B cell (primary cell): ENCODE data around the gene MRRF. TPM values are rescaled to one million over a fixed set of nuclear protein-coding genes. Genes with fewer than 3 reads are reported as not detected.

Source experiments
- ATAC-seq: fragments of 200-7000 bp; cut with Tn5 transposase; one replicate; pipeline ENCODE4 v1.10.0; 2021; ENCODE audit warnings: low read depth, mild to moderate bottlenecking, moderate number of reproducible peaks, moderate library complexity
- CTCF ChIA-PET: fragments of 350-600 bp; sonication (Branson Sonifier 250); formaldehyde crosslinking; loops from one replicate; lab custom pipeline; 2021; ENCODE audit warnings: antibody characterized with exemption, inconsistent platforms; lab: Charles Lee
- POLR2A ChIA-PET: fragments of 350-600 bp; sonication (Branson Sonifier 250); formaldehyde crosslinking; loops from one replicate; lab custom pipeline; 2021; ENCODE audit warnings: antibody characterized with exemption; lab: Charles Lee
- DNase-seq: peaks from one replicate; pipeline ENCODE4 v3.0.0; 2013
- H2AFZ ChIP-seq: 2 replicates; pipeline ENCODE4 v1.6.1; 2012; ENCODE audit warnings: mild to moderate bottlenecking, low read depth, low read length; ENCODE audit not compliant: insufficient read depth, poor library complexity, severe bottlenecking
- H3K27ac ChIP-seq, 2 donors: 1 replicate in 1 of 2; 2 replicates in 1 of 2; pipeline ENCODE4 v1.5.1; 2012 to 2013; ENCODE audit warnings: low read length in 2 of 2, mild to moderate bottlenecking in 2 of 2, moderate library complexity in 1 of 2
- H3K27me3 ChIP-seq, 4 experiments: fragments of 200-600 bp in 1 of 4; sonication (generic) in 1 of 4; replicated peaks in 1 of 4; 1 replicate in 2 of 4; 2 replicates in 2 of 4; pipeline versions ENCODE4 v1.6.1 to v1.7.0; 2013 to 2016; ENCODE audit warnings: low read length in 3 of 4, mild to moderate bottlenecking in 2 of 4, mixed read lengths in 1 of 4, moderate library complexity in 1 of 4; ENCODE audit not compliant: insufficient read depth in 4 of 4, control insufficient read depth in 3 of 4; ENCODE audit errors: control extremely low read depth in 1 of 4
- H3K36me3 ChIP-seq, 2 experiments: replicated peaks in 1 of 2; 1 replicate in 1 of 2; 2 replicates in 1 of 2; pipeline versions ENCODE4 v1.6.1 to v1.7.1; 2013; ENCODE audit warnings: low read length in 1 of 2; ENCODE audit not compliant: insufficient read depth in 2 of 2, control insufficient read depth in 1 of 2; ENCODE audit errors: control extremely low read depth in 1 of 2, extremely low read depth in 1 of 2
- H3K4me1 ChIP-seq, 2 donors: fragments of 200-600 bp in 1 of 2; sonication (generic) in 1 of 2; 1 replicate in 1 of 2; 2 replicates in 1 of 2; pipeline versions ENCODE4 v1.5.1 to v1.6.1; 2013 to 2017; ENCODE audit warnings: low read length in 2 of 2; ENCODE audit not compliant: control insufficient read depth in 2 of 2, insufficient read depth in 2 of 2
- H3K4me2 ChIP-seq: replicated peaks from 2 replicates; pipeline ENCODE3; 2012; ENCODE audit warnings: mild to moderate bottlenecking, low read depth, low read length; ENCODE audit not compliant: poor library complexity, severe bottlenecking
- H3K4me3 ChIP-seq, 5 experiments: fragments of 200-600 bp in 1 of 5; sonication (generic) in 1 of 5; 1 replicate in 3 of 5; 2 replicates in 2 of 5; pipeline versions ENCODE4 v1.5.1 to v1.7.0; 2011 to 2016; ENCODE audit warnings: low read length in 4 of 5, mild to moderate bottlenecking in 4 of 5, low read depth in 2 of 5, control low read depth in 1 of 5, moderate library complexity in 1 of 5; ENCODE audit not compliant: insufficient read depth in 1 of 5; ENCODE audit errors: control extremely low read depth in 1 of 5, extremely low read depth in 1 of 5
- H3K79me2 ChIP-seq: fragments of 200-600 bp; sonication (generic); one replicate; pipeline ENCODE4 v1.6.0; 2016; ENCODE audit warnings: low read length; ENCODE audit not compliant: control insufficient read depth, insufficient read depth
- H3K9ac ChIP-seq: fragments of 200-600 bp; sonication (generic); 2 replicates; pipeline ENCODE4 v1.6.1; 2017; ENCODE audit warnings: mild to moderate bottlenecking, low read length, moderate library complexity
- H3K9me3 ChIP-seq, 3 donors: one replicate each; pipeline versions ENCODE4 v1.6.1 to v1.7.1; 2013; ENCODE audit warnings: low read length in 2 of 3; ENCODE audit not compliant: control insufficient read depth in 2 of 3, insufficient read depth in 1 of 3; ENCODE audit errors: control extremely low read depth in 1 of 3
- H4K20me1 ChIP-seq: 2 replicates; pipeline ENCODE4 v1.6.0; 2012; ENCODE audit warnings: mild to moderate bottlenecking, low read length; ENCODE audit not compliant: insufficient read depth, control insufficient read depth, poor library complexity, severe bottlenecking
- H3K27ac Mint-ChIP-seq: one replicate; pipeline ENCODE4 v1.8.0; 2021; ENCODE audit warnings: mixed read lengths
- H3K27me3 Mint-ChIP-seq: one replicate; pipeline ENCODE4 v1.8.0; 2021; ENCODE audit warnings: mixed read lengths
- H3K4me1 Mint-ChIP-seq: one replicate; pipeline ENCODE4 v1.8.0; 2021; ENCODE audit warnings: mixed read lengths
- H3K4me3 Mint-ChIP-seq: one replicate; pipeline ENCODE4 v1.8.0; 2021; ENCODE audit warnings: mixed read lengths
- H3K9me3 Mint-ChIP-seq: one replicate; pipeline ENCODE4 v1.8.0; 2022; ENCODE audit warnings: mixed read lengths; ENCODE audit not compliant: insufficient read depth
- CTCF ChIP-seq: fragments of 200-600 bp; IDR thresholded peaks from one replicate; pipeline ENCODE4 v1.8.0; 2022; ENCODE audit warnings: antibody characterized with exemption, mild to moderate bottlenecking
- EZH2 ChIP-seq: IDR thresholded peaks from 2 replicates; pipeline ENCODE4 v1.6.1; 2012; ENCODE audit warnings: borderline replicate concordance, low read depth, mild to moderate bottlenecking, moderate library complexity, low read length; ENCODE audit not compliant: insufficient read depth, poor library complexity, severe bottlenecking
- WGBS: methylation state at CpG from one replicate; pipeline ENCODE4 v1.1.5; 2013; ENCODE audit warnings: missing lambda C conversion rate; ENCODE audit not compliant: insufficient coverage; 5-methylcytosine and 5-hydroxymethylcytosine counted together
- intact Hi-C: fragments of 100-400 bp; cut with micrococcal nuclease; formaldehyde crosslinking; loops from one replicate; pipeline ENCODE4 v1.10.0; 2022
- polyA minus RNA-seq: library from RNA; depleted of rRNA, polyadenylated mRNA; stranded (reverse); fragments of >200 nt; gene quantifications from 2 replicates; pipeline ENCODE4 v1.2.3, GENCODE V29; 2012
- polyA plus RNA-seq: library from polyadenylated mRNA; depleted of rRNA; stranded (reverse); fragments of >200 nt; gene quantifications from 2 replicates; pipeline ENCODE4 v1.2.3, GENCODE V29; 2012
- total RNA-seq, 2 donors: library from RNA; stranded (reverse); fragments of 120-200 nt in 1 of 2; gene quantifications; 1 replicate in 1 of 2; 2 replicates in 1 of 2; pipeline versions ENCODE4 v1.2.3 to v1.2.4, GENCODE V29; 2013 to 2022

Gene MRRF
- total RNA-seq (44.1 and 44.9 TPM in 2 replicates), polyA plus RNA-seq (38.6 TPM in 2 replicates), polyA minus RNA-seq (16.1 and 34.5 TPM in 2 replicates)
- total RNA-seq (2013) = 39.9 TPM

GRCh38 chr9:122264360-122265148 lies at the start of gene MRRF, which contains the start of gene RBM18:
MRRF (plus strand) TSS chr9:122264882; CDS start chr9:122270892, 6,010 bp downstream.
RBM18 (minus strand) TSS chr9:122264840; CDS start chr9:122261492, 3,348 bp downstream.
- H3K4me3 Mint-ChIP-seq = peak within 1 kb of the TSS; percentile 97
- Histone ChIP-seq H2AFZ (peak within 1 kb of the TSS; percentile 88), H3K79me2 (peaks cover 78% of the 10 kb centered on the region), H3K4me2 (peak within 1 kb of the TSS; percentile 75), H3K9ac (peak within 1 kb of the TSS; percentile 99), H3K4me1 (peaks cover 23 to 28% of the 10 kb centered on the region in 2 donors), H3K36me3 (peaks cover 0 to 19% of the 10 kb centered on the region in 2 experiments), H3K27ac (peak within 1 kb of the TSS; percentile 94 to 100), H3K4me3 (peak within 1 kb of the TSS; percentile 77 to 96 (median 90)), H3K27me3 (no peaks in the 10 kb centered on the region), H4K20me1 (no peaks in the 10 kb centered on the region), H3K9me3 (no peaks in the 10 kb centered on the region)
- H3K4me1 Mint-ChIP-seq = peaks cover 44% of the 10 kb centered on the region
- WGBS = under 1% methylated on average over 60 of the region's 60 CpGs
- no peak for TF ChIP-seq CTCF
- no peak for TF ChIP-seq EZH2
- H3K27ac Mint-ChIP-seq = peak within 1 kb of the TSS; percentile 99
- peak; percentile 96 for DNase-seq
- POLR2A ChIA-PET = interaction anchor here (0.7 to 1.3 kb wide), 2 partner anchors 105 to 564 kb away, joined by 4 read pairs; partner anchors contain the start of genes MORN5, NDUFA8 and PDCL
- intact Hi-C loops = loop anchor here (1.0 to 10.0 kb wide), 6 partner anchors 105 to 1682 kb away; partner anchors contain the start of genes CDK5RAP2, MORN5, NDUFA8 and PDCL
- CTCF ChIA-PET = interaction anchor here (0.6 to 2.2 kb wide), 12 partner anchors 10 to 199 kb away, joined by 3 to 6 read pairs (median 3); no protein-coding TSS in a partner anchor
- H3K9me3 Mint-ChIP-seq = no peaks in the 10 kb centered on the region
- H3K27me3 Mint-ChIP-seq = no peaks in the 10 kb centered on the region
- ATAC-seq = peak; percentile 85

- H3K4me1 ChIP-seq = peaks cover 35 to 45% of the 10 kb centered on the region in 2 donors
- no peak overlapping the region for H3K27ac ChIP-seq
- H4K20me1 ChIP-seq = no peaks in the 10 kb centered on the region
- no peaks in the 10 kb centered on the region for H3K79me2 ChIP-seq
- no peak overlapping the region for H3K4me2 ChIP-seq
- TF ChIP-seq EZH2 (no peak), CTCF (no peak)
- no peak overlapping the region for H3K27ac Mint-ChIP-seq
- ChIA-PET CTCF (no interaction called here), POLR2A (no interaction called here)
- no peak for DNase-seq
- no peak for ATAC-seq
- no peak overlapping the region for H3K4me3 Mint-ChIP-seq
- no peaks in the 10 kb centered on the region for H3K9me3 Mint-ChIP-seq
- intact Hi-C loops = no loop called here
- H3K27me3 ChIP-seq = peaks cover 0 to 88% (median 65%) of the 10 kb centered on the region in 4 experiments
- H3K9ac ChIP-seq = no peak overlapping the region
- no peak overlapping the region for H2AFZ ChIP-seq
- peaks cover 85% of the 10 kb centered on the region for H3K27me3 Mint-ChIP-seq
- no peak overlapping the region for H3K4me3 ChIP-seq
- WGBS = no CpG with 5 or more reads among the region's 1 CpG
- H3K4me1 Mint-ChIP-seq = peaks cover 36% of the 10 kb centered on the region
- peaks cover 0 to 36% (median 0%) of the 10 kb centered on the region in 3 donors for H3K9me3 ChIP-seq
- H3K36me3 ChIP-seq = no peaks in the 10 kb centered on the region
Measured at GRCh38 chr9:122215663-122216062, 49.0 kb upstream of the MRRF start.
